Mesendoderm (in vitro differentiated cells): ENCODE data around the gene EPM2A.

Source experiments
- DNase-seq: peaks from one replicate; pipeline ENCODE4 v3.0.0; 2013
- H2AK5ac ChIP-seq: 2 replicates; pipeline ENCODE4 v1.6.1; 2013; ENCODE audit warnings: low read length, inconsistent platforms
- H2BK120ac ChIP-seq: 2 replicates; pipeline ENCODE4 v1.6.1; 2013; ENCODE audit warnings: low read depth, mild to moderate bottlenecking, low read length, moderate library complexity, mixed read lengths
- H2BK15ac ChIP-seq: replicated peaks from 2 replicates; pipeline ENCODE4 v1.6.1; 2013; ENCODE audit warnings: low read depth, mild to moderate bottlenecking, moderate library complexity
- H2BK5ac ChIP-seq: 2 replicates; pipeline ENCODE4 v1.6.1; 2013; ENCODE audit warnings: low read length, inconsistent platforms
- H3K18ac ChIP-seq: 2 replicates; pipeline ENCODE4 v1.6.1; 2013; ENCODE audit warnings: mild to moderate bottlenecking, low read length, mixed read lengths
- H3K23ac ChIP-seq: one replicate; pipeline ENCODE4 v1.6.1; 2013; ENCODE audit warnings: low read length
- H3K27ac ChIP-seq: 2 replicates; pipeline ENCODE4 v1.5.1; 2013; ENCODE audit warnings: low read depth, mild to moderate bottlenecking, inconsistent platforms, low read length, moderate library complexity
- H3K27me3 ChIP-seq: 2 replicates; pipeline ENCODE4 v1.6.1; 2013; ENCODE audit warnings: low read length, control low read depth, mild to moderate bottlenecking, inconsistent platforms; ENCODE audit not compliant: insufficient read depth, poor library complexity
- H3K36me3 ChIP-seq: 2 replicates; pipeline ENCODE4 v1.6.1; 2013; ENCODE audit warnings: low read length, inconsistent platforms; ENCODE audit not compliant: control insufficient read depth, insufficient read depth
- H3K4ac ChIP-seq: one replicate; pipeline ENCODE4 v1.6.1; 2013; ENCODE audit warnings: low read depth, mild to moderate bottlenecking, low read length, moderate library complexity
- H3K4me1 ChIP-seq: 2 replicates; pipeline ENCODE4 v1.6.1; 2013; ENCODE audit warnings: low read depth, low read length, inconsistent platforms; ENCODE audit not compliant: control insufficient read depth
- H3K4me2 ChIP-seq: 2 replicates; pipeline ENCODE4 v1.6.1; 2013; ENCODE audit warnings: low read length
- H3K4me3 ChIP-seq: 2 replicates; pipeline ENCODE4 v1.5.1; 2013; ENCODE audit warnings: mild to moderate bottlenecking, low read length
- H3K56ac ChIP-seq: one replicate; pipeline ENCODE4 v1.6.1; 2013; ENCODE audit warnings: low read length
- H3K79me1 ChIP-seq: 2 replicates; pipeline ENCODE4 v1.6.1; 2013; ENCODE audit warnings: low read length, inconsistent platforms
- H3K79me2 ChIP-seq: 2 replicates; pipeline ENCODE4 v1.6.1; 2013; ENCODE audit warnings: mild to moderate bottlenecking, low read length; ENCODE audit not compliant: control insufficient read depth, insufficient read depth
- H3K9ac ChIP-seq: 2 replicates; pipeline ENCODE4 v1.6.1; 2013; ENCODE audit warnings: low read length, inconsistent platforms
- H4K5ac ChIP-seq: one replicate; pipeline ENCODE4 v1.6.1; 2013; ENCODE audit warnings: low read length
- H4K8ac ChIP-seq: one replicate; pipeline ENCODE4 v1.6.1; 2013; ENCODE audit warnings: low read depth, mild to moderate bottlenecking, control low read depth, low read length, moderate library complexity
- WGBS: extraction: QIAGEN DNeasy Blood & Tissue Kit; methylation state at CpG from one replicate; pipeline ENCODE4 v1.1.7; 2013; ENCODE audit warnings: low lambda C conversion rate, missing lambda C conversion rate; ENCODE audit not compliant: insufficient coverage; ENCODE audit errors: extremely low coverage; 5-methylcytosine and 5-hydroxymethylcytosine counted together

The EPM2A gene

DNA sequence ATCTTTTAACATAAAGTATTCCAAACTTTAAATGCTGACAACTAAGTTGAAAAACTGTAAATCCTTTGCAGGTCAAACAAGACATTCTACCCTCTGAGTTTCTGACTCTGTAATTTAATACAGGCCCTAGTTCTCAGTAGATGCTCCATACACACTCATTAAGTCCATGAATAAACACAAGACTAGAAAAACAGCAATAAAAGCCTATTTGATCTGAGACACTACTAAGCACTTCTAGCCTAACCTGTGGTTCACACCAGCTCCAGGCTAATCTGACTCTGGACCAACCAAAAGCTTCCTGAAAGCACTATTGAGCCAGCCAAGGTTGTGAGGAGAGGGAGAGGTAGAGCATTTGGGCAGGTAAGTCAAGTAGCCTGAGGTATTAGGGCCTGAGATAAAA is 103.9 kb downstream of the EPM2A start:
- no peak overlapping the region for H3K4me2 ChIP-seq
- no peak overlapping the region for H3K56ac ChIP-seq
- no peak overlapping the region for H2BK15ac ChIP-seq
- H3K4ac ChIP-seq = no peak overlapping the region
- H3K27ac ChIP-seq = no peak overlapping the region
- no peak overlapping the region for H3K23ac ChIP-seq
- no peaks in the 10 kb centered on the region for H3K36me3 ChIP-seq
- H3K9ac ChIP-seq = no peak overlapping the region
- no peaks in the 10 kb centered on the region for H3K79me2 ChIP-seq
- no peak overlapping the region for H2BK120ac ChIP-seq
- H2AK5ac ChIP-seq = no peak overlapping the region
- DNase-seq = no peak
- H3K4me3 ChIP-seq = no peak overlapping the region
- no peak overlapping the region for H4K8ac ChIP-seq
- no peak overlapping the region for H3K18ac ChIP-seq
- no peak overlapping the region for H4K5ac ChIP-seq
- no peaks in the 10 kb centered on the region for H3K27me3 ChIP-seq
- H3K79me1 ChIP-seq = no peaks in the 10 kb centered on the region
- H3K4me1 ChIP-seq = no peaks in the 10 kb centered on the region
- no peak overlapping the region for H2BK5ac ChIP-seq

- H3K79me1 ChIP-seq = no peaks in the 10 kb centered on the region
- no peak overlapping the region for H3K4ac ChIP-seq
- H3K4me3 ChIP-seq = no peak overlapping the region
- H2AK5ac ChIP-seq = no peak overlapping the region
- H3K4me2 ChIP-seq = no peak overlapping the region
- H3K79me2 ChIP-seq = no peaks in the 10 kb centered on the region
- no peak overlapping the region for H3K27ac ChIP-seq
- H3K27me3 ChIP-seq = no peaks in the 10 kb centered on the region
- H2BK120ac ChIP-seq = no peak overlapping the region
- no peak overlapping the region for H4K5ac ChIP-seq
- no peak overlapping the region for H3K23ac ChIP-seq
- WGBS = no CpG with 5 or more reads among the region's 3 CpGs
- H2BK15ac ChIP-seq = no peak overlapping the region
- no peak for DNase-seq
- no peak overlapping the region for H2BK5ac ChIP-seq
- no peak overlapping the region for H4K8ac ChIP-seq
- H3K56ac ChIP-seq = no peak overlapping the region
- no peak overlapping the region for H3K9ac ChIP-seq
- H3K4me1 ChIP-seq = no peaks in the 10 kb centered on the region
- no peaks in the 10 kb centered on the region for H3K36me3 ChIP-seq
- no peak overlapping the region for H3K18ac ChIP-seq
These were observed 104.7 kb downstream of the EPM2A start for GRCh38 chr6:145630598-145630997.

GRCh38 chr6:145629478-145629877 is 105.8 kb downstream of the EPM2A start:
- Histone ChIP-seq H4K5ac (no peak overlapping the region), H3K18ac (no peak overlapping the region), H3K23ac (no peak overlapping the region), H3K79me1 (no peaks in the 10 kb centered on the region), H3K4me2 (no peak overlapping the region), H2BK5ac (no peak overlapping the region), H2BK15ac (no peak overlapping the region), H3K27me3 (no peaks in the 10 kb centered on the region), H3K4me3 (no peak overlapping the region), H2AK5ac (no peak overlapping the region), H3K27ac (no peak overlapping the region), H3K4ac (no peak overlapping the region), H3K9ac (no peak overlapping the region), H3K56ac (no peak overlapping the region), H4K8ac (no peak overlapping the region), H3K36me3 (no peaks in the 10 kb centered on the region), H3K4me1 (no peaks in the 10 kb centered on the region), H2BK120ac (no peak overlapping the region), H3K79me2 (no peaks in the 10 kb centered on the region)
- no CpG with 5 or more reads among the region's 4 CpGs for WGBS
- DNase-seq = peak; percentile 17

- Histone ChIP-seq H3K4ac (no peak overlapping the region), H3K36me3 (no peaks in the 10 kb centered on the region), H3K9ac (no peak overlapping the region), H3K56ac (no peak overlapping the region), H2BK120ac (no peak overlapping the region), H3K23ac (peak overlapping the region; percentile 7), H2BK5ac (no peak overlapping the region), H3K79me1 (no peaks in the 10 kb centered on the region), H3K4me1 (no peaks in the 10 kb centered on the region), H3K4me2 (no peak overlapping the region), H4K5ac (no peak overlapping the region), H3K79me2 (no peaks in the 10 kb centered on the region), H2AK5ac (no peak overlapping the region), H2BK15ac (no peak overlapping the region), H3K4me3 (no peak overlapping the region), H3K18ac (no peak overlapping the region), H4K8ac (no peak overlapping the region), H3K27me3 (no peaks in the 10 kb centered on the region), H3K27ac (no peak overlapping the region)
- DNase-seq = no peak
- WGBS = no CpG with 5 or more reads among the region's 17 CpGs
These were observed 107.9 kb downstream of the EPM2A start for GRCh38 chr6:145627451-145627850.

GRCh38 chr6:145626857-145627256 is 108.5 kb downstream of the EPM2A start:
- no peak overlapping the region for H3K18ac ChIP-seq
- no peak overlapping the region for H3K56ac ChIP-seq
- H2BK15ac ChIP-seq = no peak overlapping the region
- no peak overlapping the region for H4K5ac ChIP-seq
- H3K36me3 ChIP-seq = no peaks in the 10 kb centered on the region
- H3K27me3 ChIP-seq = no peaks in the 10 kb centered on the region
- H2AK5ac ChIP-seq = no peak overlapping the region
- H3K23ac ChIP-seq = no peak overlapping the region
- no peak overlapping the region for H2BK5ac ChIP-seq
- no peak overlapping the region for H3K4me2 ChIP-seq
- H3K27ac ChIP-seq = no peak overlapping the region
- no peak overlapping the region for H4K8ac ChIP-seq
- no CpG with 5 or more reads among the region's 7 CpGs for WGBS
- H2BK120ac ChIP-seq = no peak overlapping the region
- H3K4me3 ChIP-seq = no peak overlapping the region
- H3K79me1 ChIP-seq = no peaks in the 10 kb centered on the region
- no peaks in the 10 kb centered on the region for H3K79me2 ChIP-seq
- H3K4ac ChIP-seq = no peak overlapping the region
- no peaks in the 10 kb centered on the region for H3K4me1 ChIP-seq
- H3K9ac ChIP-seq = no peak overlapping the region
- DNase-seq = no peak

DNA sequence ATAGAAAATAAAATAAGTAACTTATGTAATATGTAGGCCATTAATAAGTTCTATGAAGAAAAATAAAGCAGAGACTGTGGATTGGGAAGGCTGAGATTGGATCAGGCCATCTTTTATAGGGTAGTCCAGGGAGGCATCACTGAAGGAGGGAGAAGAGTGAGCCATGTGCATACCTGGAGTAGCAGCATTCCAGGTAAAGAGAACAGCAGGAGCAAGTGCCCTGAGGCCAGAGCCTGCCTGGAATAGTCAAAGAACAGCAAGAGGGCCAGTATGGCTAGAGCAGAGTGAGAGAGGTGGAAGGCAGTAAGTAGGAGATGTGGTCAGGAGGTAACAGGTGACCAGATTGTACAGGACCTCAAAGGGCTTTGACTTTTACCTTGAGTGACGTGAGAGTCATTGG is 112.1 kb downstream of the EPM2A start:
- DNase-seq = peak; percentile 30
- H3K18ac ChIP-seq = no peak overlapping the region
- H3K23ac ChIP-seq = no peak overlapping the region
- no peak overlapping the region for H4K5ac ChIP-seq
- no peak overlapping the region for H3K56ac ChIP-seq
- no CpG with 5 or more reads among the region's 1 CpG for WGBS
- no peak overlapping the region for H2AK5ac ChIP-seq
- H2BK120ac ChIP-seq = no peak overlapping the region
- H3K4me2 ChIP-seq = no peak overlapping the region
- no peaks in the 10 kb centered on the region for H3K27me3 ChIP-seq
- no peak overlapping the region for H3K9ac ChIP-seq
- no peaks in the 10 kb centered on the region for H3K79me2 ChIP-seq
- H3K79me1 ChIP-seq = no peaks in the 10 kb centered on the region
- no peaks in the 10 kb centered on the region for H3K4me1 ChIP-seq
- H3K4ac ChIP-seq = no peak overlapping the region
- no peak overlapping the region for H2BK5ac ChIP-seq
- no peak overlapping the region for H2BK15ac ChIP-seq
- H3K36me3 ChIP-seq = no peaks in the 10 kb centered on the region
- no peak overlapping the region for H3K27ac ChIP-seq
- H4K8ac ChIP-seq = no peak overlapping the region
- H3K4me3 ChIP-seq = no peak overlapping the region
